PC-9 (cell line): ENCODE data around the gene ARMC9.

ENCODE experiments used
- CTCF ChIP-seq: fragments of 200-600 bp; sonication (generic); conservative IDR thresholded peaks from 2 replicates; pipeline ENCODE4 v1.6.1; 2017; ENCODE audit warnings: mixed run types, antibody characterized with exemption, mild to moderate bottlenecking, moderate library complexity
- EZH2 ChIP-seq: fragments of 200-600 bp; sonication (generic); IDR thresholded peaks from 2 replicates; pipeline ENCODE4 v1.8.0; 2017; ENCODE audit warnings: antibody characterized with exemption, low read depth

- no peak for TF ChIP-seq EZH2
- no peak for TF ChIP-seq CTCF
These were observed 166.8 kb downstream of the ARMC9 start for GRCh38 chr2:231364961-231365810.
